GM21737 (cell line): ENCODE data around the gene ROBO1.

Experiments used
- ATAC-seq: cut with Tn5 transposase; IDR thresholded peaks from one replicate; pipeline ENCODE4 v1.9.1; 2021; ENCODE audit warnings: mild to moderate bottlenecking, moderate library complexity; ENCODE audit not compliant: unreplicated experiment

ROBO1 gene

GRCh38 chr3:78605178-78605577, 1162.6 kb downstream of the ROBO1 start:
- no peak for ATAC-seq

DNA sequence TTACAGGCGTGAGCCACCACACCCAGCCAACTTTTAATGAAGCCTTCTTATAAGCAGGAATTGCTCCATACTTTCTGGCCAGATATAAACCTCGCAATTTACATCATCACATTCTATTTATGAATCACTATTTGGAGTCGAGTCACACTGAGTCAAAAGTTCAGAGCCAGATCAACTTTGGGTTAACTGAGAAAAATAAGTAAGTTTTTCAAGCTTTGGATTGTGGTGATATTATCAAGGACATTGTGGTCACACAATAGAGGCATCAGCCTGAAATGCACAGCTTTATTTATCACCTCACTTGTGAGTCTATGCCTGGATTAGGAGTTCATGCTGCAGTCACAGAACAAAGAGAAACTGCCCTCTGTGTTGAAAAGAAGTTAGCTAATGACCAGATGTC, 1163.5 kb downstream of the ROBO1 start:
- ATAC-seq: no peak

DNA sequence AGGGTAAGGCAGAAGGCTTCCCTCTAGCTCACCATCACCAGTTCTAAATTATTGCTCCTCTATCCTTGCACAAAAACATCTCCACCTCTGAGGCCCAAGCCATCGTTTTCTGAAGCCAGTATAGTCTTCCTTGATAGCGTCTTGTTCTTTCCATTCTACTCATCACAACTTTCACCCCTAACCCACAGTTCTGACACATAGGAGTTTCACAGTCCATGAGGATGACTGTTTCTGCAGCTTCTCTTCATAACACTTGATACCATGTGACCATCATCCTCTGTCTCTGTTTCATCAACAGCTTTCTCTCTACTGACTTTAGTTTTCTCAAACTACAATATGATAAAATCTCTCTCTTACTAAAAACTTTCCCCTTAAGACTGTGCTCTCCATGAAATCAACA, 1166.5 kb downstream of the ROBO1 start:
- ATAC-seq: no peak

DNA sequence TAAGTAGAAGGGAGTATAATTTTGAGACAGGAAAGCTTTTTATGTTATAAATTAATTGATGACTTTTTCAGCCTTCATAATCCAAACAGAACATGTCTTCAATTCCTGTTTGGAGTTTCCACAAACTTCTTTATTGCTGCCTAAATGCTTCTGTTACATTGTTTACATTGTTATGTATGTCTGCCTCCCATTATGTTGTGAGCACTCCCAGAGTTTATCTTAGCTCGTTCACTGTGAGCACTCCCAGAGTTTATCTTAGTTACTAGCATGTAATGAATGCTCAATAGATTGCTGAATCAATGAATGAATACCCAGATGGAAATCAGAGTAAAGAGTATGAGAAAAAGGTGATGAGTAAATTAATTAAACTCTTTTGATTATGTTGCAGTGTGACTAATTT, 1178.0 kb downstream of the ROBO1 start:
- no peak for ATAC-seq

DNA sequence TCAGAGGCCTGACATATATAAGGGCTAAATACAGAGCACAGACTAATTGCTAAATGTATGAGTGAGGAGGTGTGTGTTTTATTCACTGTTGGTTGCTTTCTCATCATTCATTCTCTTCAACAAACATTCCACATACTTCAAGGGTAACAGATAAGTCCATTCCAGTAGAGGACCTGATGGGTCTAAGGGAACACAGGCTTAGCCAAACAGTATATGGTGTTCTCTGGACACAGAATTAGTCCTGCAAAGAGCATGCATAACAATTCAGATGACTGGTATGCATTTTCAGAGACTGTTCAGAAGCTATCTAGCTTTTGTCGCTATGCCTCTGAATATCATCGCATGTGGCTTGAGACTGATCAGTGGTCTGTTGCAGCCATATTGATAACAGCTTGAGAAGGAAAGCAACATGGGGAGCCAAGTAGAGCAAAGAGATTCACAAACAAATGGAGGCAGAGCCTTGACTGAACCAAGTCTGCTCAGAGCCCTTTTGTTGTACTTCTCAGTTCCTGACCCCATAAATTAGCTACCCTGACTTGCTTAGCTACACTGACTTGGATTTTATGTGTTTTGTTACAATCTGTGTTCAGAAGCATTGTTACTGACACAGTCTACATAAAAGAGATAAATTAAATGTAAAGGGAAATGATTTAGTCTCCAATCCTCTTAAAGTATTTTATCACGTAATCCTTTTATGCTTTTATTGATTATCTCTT, 1178.7 kb downstream of the ROBO1 start:
- no peak for ATAC-seq

GRCh38 chr3:78580681-78581080, 1187.1 kb downstream of the ROBO1 start:
- no peak for ATAC-seq

- no peak for ATAC-seq
Observed at GRCh38 chr3:78571486-78571885, 1196.3 kb downstream of the ROBO1 start.

DNA sequence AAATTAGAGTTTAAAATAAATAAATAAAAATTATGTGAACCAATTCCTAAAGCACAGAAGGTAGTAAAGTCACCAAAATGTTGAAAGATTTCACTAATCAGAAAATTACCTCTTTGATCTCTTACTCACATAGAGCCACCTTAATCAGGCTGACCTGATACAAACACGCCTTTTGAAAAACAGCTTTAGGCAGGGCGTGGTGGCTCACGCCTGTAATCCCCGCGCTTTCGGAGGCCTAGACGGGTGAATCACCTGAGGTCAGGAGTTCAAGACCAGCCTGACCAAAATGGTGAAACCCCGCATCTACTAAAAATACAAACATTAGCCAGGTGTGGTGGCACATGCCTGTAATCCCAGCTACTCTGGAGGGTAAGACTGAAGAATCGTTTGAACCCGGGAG, 1197.3 kb downstream of the ROBO1 start:
- ATAC-seq: no peak

- ATAC-seq: no peak
Observed at GRCh38 chr3:78569804-78570203, 1198.0 kb downstream of the ROBO1 start.

GRCh38 chr3:78565712-78566111, 1202.1 kb downstream of the ROBO1 start:
- no peak for ATAC-seq

DNA sequence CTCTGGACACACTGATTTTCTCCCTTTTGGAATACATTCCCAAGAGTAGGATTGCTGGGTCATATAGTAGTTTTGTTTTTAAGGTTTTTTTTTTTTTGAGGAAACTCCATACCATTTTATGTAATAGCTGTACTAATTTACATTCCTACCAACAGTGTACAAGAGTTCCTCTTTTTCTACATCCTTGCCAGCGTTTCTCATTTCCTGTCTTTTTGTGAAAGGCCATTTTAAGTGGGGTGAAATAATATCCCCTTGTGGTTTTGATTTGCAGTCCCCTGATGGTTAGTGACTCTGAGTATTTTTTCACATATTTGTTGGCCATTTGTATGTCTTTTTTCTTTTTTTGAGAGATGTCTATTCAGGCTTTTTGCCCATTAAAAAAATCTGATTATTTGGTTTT, 1205.5 kb downstream of the ROBO1 start:
- ATAC-seq: no peak
